GM12878 (cell line): Measurements from ENCODE around the gene SELENOW. TPM values are rescaled to one million over a fixed set of nuclear protein-coding genes. Genes with fewer than 3 reads are reported as not detected.
A peak's percentile ranks its signal among the peaks of the same experiment; 100 is the strongest.

ENCODE experiments used
- FOS ChIP-seq: IDR thresholded peaks from 3 replicates; pipeline ENCODE4 v1.6.1; 2011; ENCODE audit warnings: borderline replicate concordance; ENCODE audit not compliant: insufficient read length; ENCODE audit errors: extremely low read depth
- FOXK2 ChIP-seq: fragments of 450-650 bp; IDR thresholded peaks from 2 replicates; pipeline ENCODE4 v1.6.1; 2017; ENCODE audit warnings: mild to moderate bottlenecking, moderate library complexity
- GATAD2B ChIP-seq: fragments of 450-650 bp; conservative IDR thresholded peaks from 2 replicates; pipeline ENCODE4 v1.6.1; 2017; ENCODE audit warnings: low read depth, mild to moderate bottlenecking, moderate library complexity
- JUND ChIP-seq: IDR thresholded peaks from 2 replicates; pipeline ENCODE4 v1.6.1; 2012; ENCODE audit warnings: low read depth, mild to moderate bottlenecking, low read length, improper control_type of control experiment, moderate library complexity
- POLR2AphosphoS5 ChIP-seq: IDR thresholded peaks from 2 replicates; pipeline ENCODE4 v1.6.1; 2011; ENCODE audit warnings: mild to moderate bottlenecking, low read length, inconsistent platforms
- RCOR1 ChIP-seq: conservative IDR thresholded peaks from 2 replicates; pipeline ENCODE4 v1.6.1; 2012; ENCODE audit warnings: low read depth, low read length, improper control_type of control experiment
- SIN3A ChIP-seq: IDR thresholded peaks from 2 replicates; pipeline ENCODE4 v1.6.1; 2012; ENCODE audit warnings: low read depth, low read length, improper control_type of control experiment
- SMAD1 ChIP-seq: fragments of 450-650 bp; IDR thresholded peaks from 2 replicates; pipeline ENCODE4 v1.6.1; 2018; ENCODE audit warnings: mild to moderate bottlenecking, low read depth; ENCODE audit not compliant: partially characterized antibody
- SMC3 ChIP-seq: IDR thresholded peaks from 2 replicates; pipeline ENCODE4 v1.6.1; 2011; ENCODE audit warnings: low read length, improper control_type of control experiment, borderline replicate concordance
- SPI1 ChIP-seq: IDR thresholded peaks from 2 replicates; pipeline ENCODE4 v1.6.1; 2011; ENCODE audit warnings: low read depth, mild to moderate bottlenecking, low read length, moderate library complexity, borderline replicate concordance; ENCODE audit not compliant: insufficient read depth
- TCF3 ChIP-seq: IDR thresholded peaks from 2 replicates; pipeline ENCODE4 v1.6.1; 2012; ENCODE audit warnings: low read depth, mild to moderate bottlenecking, low read length, borderline replicate concordance; ENCODE audit not compliant: insufficient read depth
- YY1 ChIP-seq: IDR thresholded peaks from 2 replicates; pipeline ENCODE4 v1.6.1; 2011; ENCODE audit warnings: low read depth, mild to moderate bottlenecking, low read length
- ZNF622 ChIP-seq: fragments of 450-650 bp; IDR thresholded peaks from 2 replicates; pipeline ENCODE4 v1.6.1; 2017; ENCODE audit warnings: mild to moderate bottlenecking, inconsistent platforms
- polyA plus RNA-seq, 11 experiments: library from polyadenylated mRNA; depleted of rRNA in 4 of 11; unstranded in 6 of 11; stranded (reverse) in 5 of 11; fragments of >200 nt; fragmentation: Nextera tagmentation in 4 of 11; fragmentation: Illumina TruSeq in 1 of 11; extraction: Ambion mirVana in 4 of 11; extraction: Trizol in 1 of 11; gene quantifications; 1 replicate in 1 of 11; 2 replicates in 10 of 11; pipeline versions ENCODE4 v1.2.1 to v1.2.3, GENCODE V29; 2011 to 2016; ENCODE audit warnings: inconsistent platforms in 2 of 11, missing spikeins in 2 of 11, low read depth in 1 of 11
- total RNA-seq, 4 experiments: library from RNA; depleted of rRNA in 3 of 4; stranded (reverse); fragments of >200 nt in 3 of 4; fragmentation: Illumina TruSeq in 1 of 4; extraction: Trizol in 1 of 4; gene quantifications; 2 replicates each; pipeline versions ENCODE4 v1.2.1 to v1.2.3, GENCODE V29; 2013 to 2021
- TF ChIP-seq, protein P1 (sequence below): IDR thresholded peaks from 2 replicates; pipeline ENCODE4 v1.6.1; 2012; ENCODE audit warnings: low read length, inconsistent platforms
- TF ChIP-seq, protein P2 (sequence below): fragments of 450-650 bp; IDR thresholded peaks from 2 replicates; pipeline ENCODE4 v1.6.1; 2016; ENCODE audit warnings: mild to moderate bottlenecking
- TF ChIP-seq, protein P3 (sequence below): fragments of 450-650 bp; IDR thresholded peaks from 2 replicates; pipeline ENCODE4 v1.6.1; 2017; ENCODE audit warnings: low read depth, mild to moderate bottlenecking, moderate library complexity
- TF ChIP-seq, protein P4 (sequence below): IDR thresholded peaks from 2 replicates; pipeline ENCODE4 v1.6.1; 2011; ENCODE audit warnings: low read depth, low read length, improper control_type of control experiment, borderline replicate concordance
- TF ChIP-seq, protein P5 (sequence below): IDR thresholded peaks from 2 replicates; pipeline ENCODE4 v1.6.1; 2012; ENCODE audit warnings: improper control_type of control experiment, low read depth, low read length; ENCODE audit not compliant: insufficient replicate concordance

The SELENOW gene
- total and polyA plus RNA-seq, 10 of the 15 experiments (the other 5 are each of a cell fraction or from before 2014, with no cell fraction given) = 53.3 to 186 (median 101) TPM

DNA sequence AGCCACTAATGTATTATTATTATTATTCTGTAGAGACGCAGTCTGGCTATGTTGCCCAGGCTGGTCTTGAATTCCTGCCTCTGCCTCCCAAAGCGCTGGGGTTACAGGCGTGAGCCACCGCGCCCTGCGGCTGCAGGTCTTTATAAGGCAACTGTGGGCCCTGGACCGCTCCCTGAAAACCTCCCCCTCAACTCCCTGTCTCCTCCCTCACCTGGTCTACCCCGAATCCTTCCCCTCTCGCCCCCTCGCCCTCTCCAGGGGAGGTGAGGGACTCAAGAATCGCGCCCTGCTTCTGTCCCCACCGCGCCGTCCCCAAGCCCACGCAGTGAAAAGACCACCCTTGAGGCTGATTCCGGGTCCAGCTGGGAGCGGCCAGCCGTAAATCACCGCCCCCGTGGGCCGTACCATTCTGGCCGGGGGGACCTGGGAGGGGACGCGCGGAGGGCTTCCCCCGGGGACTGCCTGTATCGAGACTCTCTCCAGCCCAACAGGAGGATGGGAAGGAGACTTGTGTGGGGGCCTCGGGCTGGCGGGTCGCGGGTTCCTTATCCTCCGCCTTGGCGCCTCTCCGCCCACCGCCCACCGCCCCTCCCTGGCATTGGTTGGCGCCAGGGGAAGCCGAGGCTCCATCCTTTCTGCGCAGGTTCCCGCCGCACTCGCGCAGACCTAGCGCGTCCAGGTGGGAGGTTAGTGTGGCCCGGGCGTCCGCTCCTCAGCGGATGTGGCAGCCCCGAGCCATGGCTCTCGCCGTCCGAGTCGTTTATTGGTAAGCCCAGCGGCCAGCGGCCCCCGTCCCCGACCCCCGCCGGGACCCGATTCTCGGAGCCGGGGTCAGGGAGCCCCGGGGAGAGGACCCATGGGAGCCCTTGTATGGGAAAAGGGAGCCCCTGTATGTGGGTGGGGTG lies at the start of gene SELENOW (continued):
- TF ChIP-seq FOS = no peak
- no peak for TF ChIP-seq ZNF622
- TF ChIP-seq SIN3A = peak; percentile 81
- TF ChIP-seq YY1 = peak; percentile 41; the same call in 1 of the 2 replicates
- TF ChIP-seq, protein P1, sequence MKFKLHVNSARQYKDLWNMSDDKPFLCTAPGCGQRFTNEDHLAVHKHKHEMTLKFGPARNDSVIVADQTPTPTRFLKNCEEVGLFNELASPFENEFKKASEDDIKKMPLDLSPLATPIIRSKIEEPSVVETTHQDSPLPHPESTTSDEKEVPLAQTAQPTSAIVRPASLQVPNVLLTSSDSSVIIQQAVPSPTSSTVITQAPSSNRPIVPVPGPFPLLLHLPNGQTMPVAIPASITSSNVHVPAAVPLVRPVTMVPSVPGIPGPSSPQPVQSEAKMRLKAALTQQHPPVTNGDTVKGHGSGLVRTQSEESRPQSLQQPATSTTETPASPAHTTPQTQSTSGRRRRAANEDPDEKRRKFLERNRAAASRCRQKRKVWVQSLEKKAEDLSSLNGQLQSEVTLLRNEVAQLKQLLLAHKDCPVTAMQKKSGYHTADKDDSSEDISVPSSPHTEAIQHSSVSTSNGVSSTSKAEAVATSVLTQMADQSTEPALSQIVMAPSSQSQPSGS = no peak
- TF ChIP-seq, protein P2, sequence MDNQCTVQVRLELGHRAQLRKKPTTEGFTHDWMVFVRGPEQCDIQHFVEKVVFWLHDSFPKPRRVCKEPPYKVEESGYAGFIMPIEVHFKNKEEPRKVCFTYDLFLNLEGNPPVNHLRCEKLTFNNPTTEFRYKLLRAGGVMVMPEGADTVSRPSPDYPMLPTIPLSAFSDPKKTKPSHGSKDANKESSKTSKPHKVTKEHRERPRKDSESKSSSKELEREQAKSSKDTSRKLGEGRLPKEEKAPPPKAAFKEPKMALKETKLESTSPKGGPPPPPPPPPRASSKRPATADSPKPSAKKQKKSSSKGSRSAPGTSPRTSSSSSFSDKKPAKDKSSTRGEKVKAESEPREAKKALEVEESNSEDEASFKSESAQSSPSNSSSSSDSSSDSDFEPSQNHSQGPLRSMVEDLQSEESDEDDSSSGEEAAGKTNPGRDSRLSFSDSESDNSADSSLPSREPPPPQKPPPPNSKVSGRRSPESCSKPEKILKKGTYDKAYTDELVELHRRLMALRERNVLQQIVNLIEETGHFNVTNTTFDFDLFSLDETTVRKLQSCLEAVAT = peak; percentile 46
- peak; percentile 84 for TF ChIP-seq GATAD2B
- peak; percentile 76 for TF ChIP-seq TCF3
- peak; percentile 57; the same call in 1 of the 2 replicates for TF ChIP-seq RCOR1
- TF ChIP-seq, protein P3, sequence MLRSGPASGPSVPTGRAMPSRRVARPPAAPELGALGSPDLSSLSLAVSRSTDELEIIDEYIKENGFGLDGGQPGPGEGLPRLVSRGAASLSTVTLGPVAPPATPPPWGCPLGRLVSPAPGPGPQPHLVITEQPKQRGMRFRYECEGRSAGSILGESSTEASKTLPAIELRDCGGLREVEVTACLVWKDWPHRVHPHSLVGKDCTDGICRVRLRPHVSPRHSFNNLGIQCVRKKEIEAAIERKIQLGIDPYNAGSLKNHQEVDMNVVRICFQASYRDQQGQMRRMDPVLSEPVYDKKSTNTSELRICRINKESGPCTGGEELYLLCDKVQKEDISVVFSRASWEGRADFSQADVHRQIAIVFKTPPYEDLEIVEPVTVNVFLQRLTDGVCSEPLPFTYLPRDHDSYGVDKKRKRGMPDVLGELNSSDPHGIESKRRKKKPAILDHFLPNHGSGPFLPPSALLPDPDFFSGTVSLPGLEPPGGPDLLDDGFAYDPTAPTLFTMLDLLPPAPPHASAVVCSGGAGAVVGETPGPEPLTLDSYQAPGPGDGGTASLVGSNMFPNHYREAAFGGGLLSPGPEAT = peak; percentile 91
- TF ChIP-seq FOXK2 = peak; percentile 99
- peak; percentile 99 for TF ChIP-seq JUND
- TF ChIP-seq SMAD1 = no peak
- peak; percentile 97 for TF ChIP-seq POLR2AphosphoS5
- TF ChIP-seq, protein P4, sequence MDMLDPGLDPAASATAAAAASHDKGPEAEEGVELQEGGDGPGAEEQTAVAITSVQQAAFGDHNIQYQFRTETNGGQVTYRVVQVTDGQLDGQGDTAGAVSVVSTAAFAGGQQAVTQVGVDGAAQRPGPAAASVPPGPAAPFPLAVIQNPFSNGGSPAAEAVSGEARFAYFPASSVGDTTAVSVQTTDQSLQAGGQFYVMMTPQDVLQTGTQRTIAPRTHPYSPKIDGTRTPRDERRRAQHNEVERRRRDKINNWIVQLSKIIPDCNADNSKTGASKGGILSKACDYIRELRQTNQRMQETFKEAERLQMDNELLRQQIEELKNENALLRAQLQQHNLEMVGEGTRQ = no peak
- TF ChIP-seq, protein P5, sequence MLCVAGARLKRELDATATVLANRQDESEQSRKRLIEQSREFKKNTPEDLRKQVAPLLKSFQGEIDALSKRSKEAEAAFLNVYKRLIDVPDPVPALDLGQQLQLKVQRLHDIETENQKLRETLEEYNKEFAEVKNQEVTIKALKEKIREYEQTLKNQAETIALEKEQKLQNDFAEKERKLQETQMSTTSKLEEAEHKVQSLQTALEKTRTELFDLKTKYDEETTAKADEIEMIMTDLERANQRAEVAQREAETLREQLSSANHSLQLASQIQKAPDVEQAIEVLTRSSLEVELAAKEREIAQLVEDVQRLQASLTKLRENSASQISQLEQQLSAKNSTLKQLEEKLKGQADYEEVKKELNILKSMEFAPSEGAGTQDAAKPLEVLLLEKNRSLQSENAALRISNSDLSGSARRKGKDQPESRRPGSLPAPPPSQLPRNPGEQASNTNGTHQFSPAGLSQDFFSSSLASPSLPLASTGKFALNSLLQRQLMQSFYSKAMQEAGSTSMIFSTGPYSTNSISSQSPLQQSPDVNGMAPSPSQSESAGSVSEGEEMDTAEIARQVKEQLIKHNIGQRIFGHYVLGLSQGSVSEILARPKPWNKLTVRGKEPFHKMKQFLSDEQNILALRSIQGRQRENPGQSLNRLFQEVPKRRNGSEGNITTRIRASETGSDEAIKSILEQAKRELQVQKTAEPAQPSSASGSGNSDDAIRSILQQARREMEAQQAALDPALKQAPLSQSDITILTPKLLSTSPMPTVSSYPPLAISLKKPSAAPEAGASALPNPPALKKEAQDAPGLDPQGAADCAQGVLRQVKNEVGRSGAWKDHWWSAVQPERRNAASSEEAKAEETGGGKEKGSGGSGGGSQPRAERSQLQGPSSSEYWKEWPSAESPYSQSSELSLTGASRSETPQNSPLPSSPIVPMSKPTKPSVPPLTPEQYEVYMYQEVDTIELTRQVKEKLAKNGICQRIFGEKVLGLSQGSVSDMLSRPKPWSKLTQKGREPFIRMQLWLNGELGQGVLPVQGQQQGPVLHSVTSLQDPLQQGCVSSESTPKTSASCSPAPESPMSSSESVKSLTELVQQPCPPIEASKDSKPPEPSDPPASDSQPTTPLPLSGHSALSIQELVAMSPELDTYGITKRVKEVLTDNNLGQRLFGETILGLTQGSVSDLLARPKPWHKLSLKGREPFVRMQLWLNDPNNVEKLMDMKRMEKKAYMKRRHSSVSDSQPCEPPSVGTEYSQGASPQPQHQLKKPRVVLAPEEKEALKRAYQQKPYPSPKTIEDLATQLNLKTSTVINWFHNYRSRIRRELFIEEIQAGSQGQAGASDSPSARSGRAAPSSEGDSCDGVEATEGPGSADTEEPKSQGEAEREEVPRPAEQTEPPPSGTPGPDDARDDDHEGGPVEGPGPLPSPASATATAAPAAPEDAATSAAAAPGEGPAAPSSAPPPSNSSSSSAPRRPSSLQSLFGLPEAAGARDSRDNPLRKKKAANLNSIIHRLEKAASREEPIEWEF = no peak
- no peak for TF ChIP-seq SMC3
- no peak for TF ChIP-seq SPI1
